HG03378 (cell line): ENCODE measurements around the gene HELB.

Source experiments
- ATAC-seq: cut with Tn5 transposase; IDR thresholded peaks from one replicate; pipeline ENCODE4 v1.9.1; 2021; ENCODE audit warnings: mild to moderate bottlenecking, moderate library complexity; ENCODE audit not compliant: unreplicated experiment

HELB gene

DNA sequence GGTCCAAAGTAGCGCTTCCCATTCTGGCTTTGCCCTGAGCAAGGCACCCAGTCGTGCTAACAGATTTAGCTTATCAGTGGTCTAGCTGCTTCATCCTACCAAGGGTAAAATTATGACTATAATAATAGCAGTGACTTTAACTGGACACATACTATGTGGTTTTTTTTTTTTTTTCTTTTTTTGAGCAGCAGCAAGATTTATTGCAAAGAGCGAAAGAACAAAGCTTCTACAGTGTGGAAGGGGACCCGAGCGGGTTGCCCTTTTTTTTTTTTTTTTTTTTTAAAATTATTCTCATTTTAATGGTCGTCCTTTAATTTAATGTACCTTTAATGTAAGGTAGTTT lies 505 bp downstream of the HELB start:
- ATAC-seq = no peak

DNA sequence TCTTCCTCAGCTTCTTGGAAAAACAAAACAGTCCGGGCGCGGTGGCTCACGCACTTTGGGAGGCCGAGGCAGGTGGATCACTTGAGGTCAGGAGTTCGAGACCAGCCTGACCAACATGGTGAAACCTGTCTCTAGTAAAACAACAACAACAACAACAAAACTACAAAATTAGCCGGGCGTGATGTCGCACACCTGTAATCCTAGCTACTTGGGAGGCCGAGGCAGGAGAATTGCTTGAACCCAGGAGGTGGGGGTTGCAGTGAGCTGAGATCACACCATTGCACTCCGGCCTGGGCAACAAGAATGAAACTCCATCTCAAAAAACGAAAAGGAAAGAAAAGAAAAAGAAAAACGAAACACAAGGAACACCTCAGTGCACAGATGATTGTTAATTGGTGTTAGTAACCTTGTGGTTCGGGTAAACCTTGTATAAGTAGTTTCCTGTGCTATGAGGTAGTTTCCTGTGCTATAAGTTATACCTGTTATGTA lies 1.1 kb downstream of the HELB start:
- peak; percentile 70 for ATAC-seq

- ATAC-seq = no peak
Observed at GRCh38 chr12:66304296-66304900, 2.1 kb downstream of the HELB start.

DNA sequence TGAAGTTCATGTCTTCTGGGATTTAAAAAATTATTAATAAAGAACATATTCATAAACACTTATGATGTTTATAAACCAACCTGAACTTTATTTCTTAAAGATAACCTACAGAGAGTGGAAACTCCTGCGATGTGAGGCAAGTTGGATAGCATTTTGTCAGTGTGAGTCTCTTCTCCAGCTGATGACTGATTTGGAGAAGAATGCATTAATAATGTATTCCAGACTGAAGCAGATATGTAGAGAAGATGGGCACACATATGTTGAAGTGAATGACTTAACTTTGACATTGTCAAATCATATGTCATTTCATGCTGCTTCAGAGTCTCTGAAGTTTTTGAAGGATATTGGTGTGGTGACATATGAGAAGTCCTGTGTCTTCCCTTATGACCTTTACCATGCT lies 7.3 kb downstream of the HELB start:
- ATAC-seq = no peak

DNA sequence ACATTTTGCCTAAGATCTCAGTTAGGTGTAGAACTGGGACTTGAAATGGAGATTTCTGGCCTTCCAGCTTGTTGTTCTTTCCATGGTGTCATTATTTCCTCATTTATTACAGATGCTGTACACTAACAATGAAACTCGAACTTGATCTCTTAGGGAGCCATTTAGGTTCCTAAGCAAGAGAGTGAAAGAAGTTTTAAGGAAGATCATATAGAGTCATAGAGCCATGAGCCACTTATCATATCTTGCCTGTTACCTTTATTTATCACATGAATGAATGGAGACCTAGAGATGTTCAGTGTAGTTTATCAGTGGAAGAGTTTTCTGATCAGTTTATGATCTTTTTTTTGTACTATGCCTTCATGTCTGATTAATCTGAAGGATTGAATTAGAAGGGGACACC lies 9.9 kb downstream of the HELB start:
- no peak for ATAC-seq

GRCh38 chr12:66314278-66314677 lies 12.0 kb downstream of the HELB start:
- ATAC-seq = no peak

DNA sequence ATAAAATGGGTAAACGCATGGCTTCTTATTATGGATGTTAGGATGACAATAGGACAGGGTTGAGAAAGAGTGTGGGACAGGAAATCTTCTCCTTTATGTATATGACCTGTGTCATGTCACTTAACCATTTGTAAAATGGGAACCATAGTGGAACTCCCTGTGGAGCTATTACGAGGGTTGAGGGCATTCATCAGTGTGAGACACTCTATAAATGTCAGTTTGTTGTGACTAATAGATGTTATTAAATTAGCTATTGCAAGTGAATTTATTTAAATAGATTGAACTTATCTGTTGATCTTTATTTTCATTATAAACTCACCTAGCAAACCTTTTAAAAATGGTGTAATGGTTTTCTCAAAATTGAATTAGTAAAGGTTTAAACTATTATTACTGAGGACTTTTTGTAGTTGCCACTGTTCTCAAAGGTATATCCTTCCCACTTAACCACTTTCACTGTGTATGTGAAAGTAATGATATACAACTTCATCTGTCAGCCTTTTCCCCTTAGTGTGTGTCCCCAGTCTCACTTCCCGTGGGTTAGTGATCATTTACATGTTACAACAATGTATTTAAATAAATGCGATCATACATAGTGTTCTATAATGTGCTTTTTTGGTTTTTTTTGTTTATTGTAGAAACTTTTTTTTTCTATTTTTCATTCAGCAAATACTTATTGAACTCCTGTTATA lies 17.1 kb downstream of the HELB start:
- ATAC-seq = peak; percentile 57

DNA sequence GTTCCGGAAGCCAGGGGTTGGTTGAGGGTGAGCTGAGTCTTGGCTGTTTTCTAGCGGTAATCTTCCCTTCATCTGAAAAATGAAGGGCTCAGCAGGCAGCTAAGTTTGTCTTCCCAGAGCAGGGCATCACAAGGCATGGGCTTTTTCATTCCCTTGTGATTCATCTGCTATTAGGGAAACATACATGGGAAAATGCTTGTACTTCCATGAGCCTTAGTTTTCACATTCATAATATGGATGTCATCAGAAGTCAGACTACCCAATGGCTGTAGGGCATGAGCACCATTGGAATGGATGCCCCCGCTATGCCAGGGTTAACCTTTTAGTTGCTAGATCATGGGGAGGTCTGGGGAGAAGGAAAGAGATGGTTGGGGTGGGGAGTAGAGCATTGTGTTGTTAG lies 18.7 kb downstream of the HELB start:
- ATAC-seq = no peak

DNA sequence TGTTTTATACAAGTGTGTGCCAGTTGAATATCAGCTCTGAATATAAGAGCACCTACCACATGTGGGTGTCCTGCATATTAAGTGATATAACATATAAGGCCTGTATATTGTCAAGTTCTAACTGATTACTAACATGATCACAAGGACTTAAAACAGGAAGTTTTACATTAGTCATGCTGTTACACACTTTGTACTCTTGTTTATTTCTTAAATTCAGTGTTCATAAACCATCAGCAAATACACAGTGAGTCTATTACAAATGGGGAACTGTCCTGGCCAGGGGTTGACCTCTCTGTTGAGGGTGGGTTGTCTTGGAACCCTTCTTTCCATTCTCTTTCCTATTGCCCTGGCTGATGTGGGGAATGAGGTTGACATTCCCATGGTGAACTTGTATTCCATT lies 19.1 kb downstream of the HELB start:
- ATAC-seq = no peak

- no peak for ATAC-seq
Observed at GRCh38 chr12:66323017-66323416, 20.7 kb downstream of the HELB start.

DNA sequence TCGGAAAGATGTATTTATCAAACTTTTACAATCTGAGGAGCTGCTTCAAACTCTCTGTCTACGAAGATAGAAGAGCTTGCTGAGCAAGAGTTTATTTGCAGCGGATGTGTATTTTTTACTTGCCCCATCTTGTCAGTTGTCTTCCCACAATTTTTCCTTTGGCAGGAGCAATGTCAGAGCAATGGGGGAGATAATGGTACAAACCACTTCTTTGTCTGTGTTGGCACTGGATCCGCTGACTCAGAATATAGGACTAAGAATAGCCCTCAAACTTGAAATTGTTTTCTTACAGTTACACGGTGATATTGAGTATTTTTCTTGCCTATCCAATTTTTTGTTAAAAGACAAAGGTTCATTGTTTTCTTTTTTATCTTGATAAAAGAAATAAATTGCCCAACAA lies 27.6 kb downstream of the HELB start:
- no peak for ATAC-seq

- no peak for ATAC-seq
Observed at GRCh38 chr12:66331016-66331415, 28.7 kb downstream of the HELB start.

GRCh38 chr12:66331814-66332213 lies 29.5 kb downstream of the HELB start:
- no peak for ATAC-seq

GRCh38 chr12:66335746-66336145 lies 33.5 kb downstream of the HELB start:
- no peak for ATAC-seq

DNA sequence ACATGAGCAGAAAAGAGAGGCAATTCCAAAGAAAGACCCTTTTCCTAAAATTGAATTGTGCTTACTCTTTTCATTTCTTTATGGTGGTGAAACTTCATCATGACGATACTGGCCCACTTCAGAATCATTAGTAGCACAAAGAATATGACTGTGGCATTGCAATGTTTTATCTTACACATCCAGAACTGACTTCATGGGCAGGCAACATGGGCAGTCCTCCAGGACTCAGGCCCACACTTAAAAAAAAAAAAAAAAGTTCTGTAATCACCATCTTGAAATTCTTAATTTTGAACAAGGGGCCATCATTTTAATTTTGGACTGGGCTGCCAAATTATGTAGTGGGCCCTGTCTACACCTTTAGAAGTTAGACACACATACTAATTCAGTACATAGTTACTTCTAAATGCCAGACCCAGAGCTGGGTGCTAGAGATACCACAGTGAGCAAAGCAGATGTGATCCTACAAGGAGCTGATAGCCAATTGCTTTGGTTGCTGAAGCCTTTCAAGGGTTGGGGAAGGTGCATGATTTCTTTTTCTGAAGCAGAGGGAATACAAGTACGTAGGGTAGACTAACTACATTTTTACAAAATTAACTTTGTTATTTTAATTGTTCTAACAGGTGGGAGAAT lies 35.2 kb downstream of the HELB start:
- no peak for ATAC-seq

DNA sequence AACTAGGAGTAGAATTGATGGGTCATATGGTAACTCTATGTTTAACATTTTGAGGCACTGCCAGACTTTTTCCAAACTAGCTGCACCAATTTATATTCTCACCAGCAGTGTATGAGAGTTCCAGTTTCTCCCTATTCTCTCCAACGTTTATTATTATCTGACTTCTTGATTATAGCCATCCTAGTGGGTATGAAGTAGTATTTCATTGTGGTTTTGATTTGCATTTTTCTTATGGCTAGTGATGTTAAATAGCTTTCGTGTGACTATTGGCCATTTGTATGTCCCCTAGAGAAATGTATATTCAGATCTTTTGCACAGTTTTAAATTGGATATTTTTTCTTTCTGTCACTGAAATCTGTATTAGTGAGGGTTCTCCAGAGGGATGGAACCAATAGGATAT lies 37.8 kb downstream of the HELB start:
- ATAC-seq = no peak

GRCh38 chr12:66341126-66341525 lies 38.8 kb downstream of the HELB start:
- no peak for ATAC-seq

- ATAC-seq = no peak
Observed at GRCh38 chr12:66345212-66345611, 42.9 kb downstream of the HELB start.

GRCh38 chr12:66345956-66346355 lies 43.7 kb downstream of the HELB start:
- no peak for ATAC-seq

GRCh38 chr12:66351301-66351700 lies 49.0 kb downstream of the HELB start:
- ATAC-seq = no peak

- ATAC-seq = no peak
Observed at GRCh38 chr12:66352197-66352596, 49.9 kb downstream of the HELB start.

GRCh38 chr12:66352899-66353298 lies 50.6 kb downstream of the HELB start:
- no peak for ATAC-seq
